ENCODE measurements around the gene ZNF792.
"Not testable (repeated sequence)": the region's sequence is repeated elsewhere in the genome, so short reads cannot be mapped to it uniquely, and the experiment has no call there.

Gene ZNF792

DNA sequence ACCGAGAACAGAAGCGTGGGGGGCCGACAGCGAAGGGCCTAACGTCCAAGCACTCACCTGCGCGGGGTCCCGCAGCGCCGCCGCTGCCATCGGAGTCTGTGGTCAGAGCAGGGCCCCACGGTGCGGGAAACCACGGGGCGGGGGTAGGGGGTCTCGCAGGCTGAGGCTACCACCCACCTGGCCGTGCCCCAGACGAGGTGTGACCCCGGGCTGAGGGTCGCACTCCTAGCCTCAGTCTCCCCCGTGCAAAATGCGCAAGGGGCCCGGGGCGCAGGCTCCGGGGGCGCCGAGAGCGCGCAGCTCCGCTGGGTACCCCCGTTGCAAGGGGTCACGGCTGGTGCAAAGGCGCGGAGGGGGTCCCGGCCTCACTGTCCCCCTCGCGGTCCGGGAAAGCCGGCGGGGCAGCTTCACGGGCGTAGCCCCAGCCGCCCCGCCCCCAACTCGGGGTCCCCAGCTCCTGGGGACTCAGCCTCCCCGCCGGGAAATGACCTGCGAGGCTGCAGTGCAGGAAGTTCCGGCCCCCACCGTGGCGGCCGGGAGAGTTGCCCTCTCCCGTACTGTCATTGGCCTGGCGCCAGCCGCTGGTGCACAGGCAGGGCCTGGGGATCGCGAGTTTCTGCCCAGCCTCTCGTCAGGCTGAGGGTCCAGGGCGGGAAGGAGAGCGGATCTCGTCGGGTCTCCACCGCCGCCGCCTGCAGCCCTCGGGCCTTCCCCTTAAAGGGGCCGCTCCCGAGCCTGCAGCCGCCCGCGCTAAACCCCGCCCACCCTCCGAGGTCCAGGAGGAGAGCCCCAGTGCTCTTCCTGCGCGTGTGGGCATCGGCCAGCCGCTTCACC, at the start of gene ZNF792:
Gene ZNF792, minus strand, starts transcription at position 657 of the 834 bp plus-strand sequence. Its CDS starts 567 bp downstream, at position 90.
- DNase-seq (ENCODE audit: low read depth in 3 of 3): peak in 1 of 3 experiments; percentile 30

DNA sequence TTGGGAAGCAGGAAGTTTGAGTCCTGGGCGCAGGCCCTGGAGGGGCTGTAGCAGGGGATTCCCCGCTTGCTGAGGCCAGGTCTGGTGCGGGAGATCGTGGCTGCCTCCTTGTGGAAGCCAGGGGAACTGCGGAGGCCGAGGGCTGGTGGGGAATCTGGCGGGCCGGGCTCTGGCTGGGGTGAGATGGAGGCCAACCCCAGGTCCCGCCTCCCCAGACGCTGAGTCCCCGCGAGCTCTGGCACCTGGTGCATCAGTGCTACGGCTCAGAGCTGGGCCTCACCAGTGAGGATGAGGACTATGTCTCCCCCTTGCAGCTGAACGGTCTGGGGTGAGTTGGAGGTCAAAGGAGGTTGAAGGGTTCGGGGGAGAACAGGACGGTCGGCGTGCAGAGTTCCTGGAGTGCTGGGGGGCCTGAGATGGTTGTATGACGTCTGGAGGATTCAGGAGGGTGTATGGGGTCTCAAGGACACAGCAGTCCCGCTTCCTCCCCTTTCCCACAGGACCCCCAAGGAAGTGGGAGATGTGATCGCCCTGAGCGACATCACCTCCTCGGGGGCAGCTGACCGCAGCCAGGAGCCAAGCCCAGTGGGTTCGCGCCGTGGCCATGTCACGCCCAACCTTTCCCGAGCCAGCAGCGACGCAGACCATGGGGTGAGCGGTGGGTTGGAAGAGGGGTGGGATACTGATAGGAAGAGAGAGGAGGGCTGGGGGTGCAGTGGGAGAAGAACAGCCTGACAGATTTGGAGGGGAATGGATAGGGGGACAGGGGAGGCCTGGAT, 49.2 kb upstream of the ZNF792 start:
- DNase-seq (ENCODE audit: low read depth in 3 of 3): peak; percentile 66 to 71 (median 71)

DNA sequence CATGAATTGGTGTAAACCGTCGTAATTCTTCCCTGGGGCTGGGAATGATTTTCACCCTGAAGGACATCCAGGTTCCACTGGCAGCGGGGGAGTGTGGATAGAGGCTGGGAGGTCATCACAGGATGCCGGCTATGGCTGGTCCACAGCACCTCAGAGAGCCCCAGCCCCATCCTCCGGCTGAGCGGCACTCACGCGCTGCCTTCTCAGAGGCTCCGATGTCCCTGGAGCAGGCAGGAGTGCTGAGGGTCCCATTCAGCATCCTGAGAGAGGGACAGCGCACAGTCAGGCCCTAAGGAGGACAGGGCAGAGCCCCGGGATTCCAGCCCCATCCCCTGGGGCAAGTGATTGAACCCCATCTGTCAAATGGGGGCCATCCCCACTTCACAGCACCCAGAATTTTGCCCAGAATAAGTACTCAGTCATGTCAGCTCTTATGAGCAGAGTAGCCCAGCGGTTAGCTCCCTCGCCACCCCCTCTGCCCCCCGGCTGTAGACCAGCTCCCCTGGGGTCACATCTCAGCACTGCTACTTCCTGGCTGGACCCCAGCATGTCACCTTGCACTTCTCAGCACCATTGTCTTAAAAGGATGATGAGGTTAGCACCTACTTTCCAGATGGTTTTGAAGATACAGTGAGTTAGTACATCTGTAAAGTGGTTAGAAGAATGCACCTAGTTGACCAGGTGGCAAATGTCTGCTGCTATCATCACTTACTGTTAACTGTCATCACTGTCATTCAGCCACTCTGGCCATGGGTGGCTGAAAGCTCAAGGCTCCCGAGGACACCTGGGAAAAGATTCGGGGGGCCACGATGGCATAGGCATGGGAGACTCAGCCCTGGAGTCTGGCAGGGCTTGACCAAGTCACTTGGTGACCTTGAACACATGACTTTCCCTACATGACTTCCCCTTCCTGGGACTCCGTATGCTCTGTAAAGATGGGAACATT, 48.0 kb upstream of the ZNF792 start:
- DNase-seq (ENCODE audit: low read depth in 3 of 3): no peak

DNA sequence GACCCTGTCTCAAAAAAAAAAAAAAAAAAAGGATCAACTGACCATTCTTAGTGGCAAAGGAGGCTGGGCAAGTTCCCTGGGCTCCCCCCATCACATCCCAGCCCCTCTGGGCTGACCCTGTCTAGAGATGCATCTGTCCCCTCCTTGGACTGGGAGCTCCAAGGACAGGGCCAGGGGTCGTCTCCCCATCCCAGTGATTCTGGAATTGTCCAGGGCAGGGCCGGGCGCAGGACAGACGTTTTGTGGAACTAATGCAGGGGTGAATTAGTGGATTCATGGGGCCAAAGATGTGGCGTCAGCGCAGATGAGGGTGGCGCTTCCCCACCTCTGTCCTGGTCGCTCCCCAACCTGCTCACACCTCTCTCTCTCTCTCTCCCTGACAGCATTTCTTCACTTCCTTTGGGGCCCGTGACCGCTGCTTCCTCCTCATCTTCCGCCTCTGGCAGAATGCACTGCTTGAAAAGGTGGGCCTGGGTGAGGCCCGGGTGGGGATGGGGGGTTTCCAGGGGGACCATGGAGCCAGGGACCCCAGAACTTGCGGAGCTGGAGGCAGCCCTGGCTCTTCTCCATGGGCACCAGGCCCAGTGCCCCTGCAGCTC, 47.2 kb upstream of the ZNF792 start:
- no peak for DNase-seq (ENCODE audit: low read depth in 3 of 3)

DNA sequence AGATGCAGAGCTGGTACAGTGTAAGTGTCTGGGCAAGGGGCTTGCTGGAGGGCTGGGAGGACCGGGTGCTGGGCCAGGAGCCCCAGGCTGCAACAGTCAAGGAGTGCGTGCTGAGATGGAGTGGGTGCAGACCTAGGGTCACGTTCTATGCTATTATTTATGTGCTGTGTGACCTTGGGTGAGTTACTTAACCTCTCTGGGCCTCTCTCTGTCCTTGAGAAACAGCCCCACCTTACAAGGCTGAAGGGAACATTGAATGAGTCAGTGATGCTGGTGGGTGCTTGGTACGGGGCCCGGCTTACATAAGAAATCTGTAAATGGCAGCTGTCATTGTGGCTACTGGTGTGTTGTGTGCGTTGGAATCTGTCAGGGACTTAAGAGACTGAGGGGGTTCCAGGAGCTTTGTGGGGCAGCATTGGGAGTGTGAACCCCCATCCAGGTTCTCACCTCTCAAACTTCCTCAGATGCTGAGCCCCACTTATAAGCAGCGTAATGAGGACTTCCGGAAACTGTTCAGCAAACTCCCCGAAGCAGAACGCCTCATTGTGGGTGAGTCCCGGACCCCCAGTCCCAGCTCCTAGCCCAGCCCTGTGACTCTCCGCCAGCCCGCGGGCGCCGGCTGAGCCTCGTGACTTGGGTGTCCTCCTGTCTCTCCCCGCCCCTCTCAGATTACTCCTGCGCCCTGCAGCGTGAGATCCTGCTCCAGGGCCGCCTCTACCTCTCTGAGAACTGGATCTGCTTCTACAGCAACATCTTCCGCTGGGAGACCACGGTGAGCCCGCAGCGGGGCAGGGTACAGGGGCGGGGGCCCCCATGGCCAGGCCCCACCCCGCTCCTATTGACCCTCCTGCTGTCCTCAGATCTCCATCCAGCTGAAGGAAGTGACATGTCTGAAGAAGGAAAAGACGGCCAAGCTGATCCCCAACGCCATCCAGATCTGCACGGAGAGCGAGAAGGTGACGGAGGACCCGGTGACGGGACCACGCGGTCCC, 45.7 kb upstream of the ZNF792 start:
- no peak for DNase-seq (ENCODE audit: low read depth in 3 of 3)

DNA sequence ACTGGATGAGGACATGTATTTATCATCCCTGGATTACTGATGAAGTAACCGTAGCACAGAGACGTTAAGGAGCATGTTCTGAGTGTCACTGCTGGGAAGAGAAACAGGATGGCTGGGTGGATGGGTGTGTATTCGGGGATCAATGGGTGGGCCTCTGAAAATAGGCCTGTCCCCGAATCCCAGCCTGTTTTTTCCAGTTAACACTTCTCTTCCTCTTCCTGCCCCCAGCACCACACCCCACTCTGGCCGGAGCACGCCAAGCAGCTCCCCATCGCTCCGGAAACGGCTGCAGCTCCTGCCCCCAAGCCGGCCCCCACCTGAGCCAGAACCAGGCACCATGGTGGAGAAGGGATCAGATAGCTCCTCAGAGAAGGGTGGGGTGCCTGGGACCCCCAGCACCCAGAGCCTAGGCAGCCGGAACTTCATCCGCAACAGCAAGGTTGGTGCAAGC, 44.9 kb upstream of the ZNF792 start:
- DNase-seq (ENCODE audit: low read depth in 3 of 3): no peak

DNA sequence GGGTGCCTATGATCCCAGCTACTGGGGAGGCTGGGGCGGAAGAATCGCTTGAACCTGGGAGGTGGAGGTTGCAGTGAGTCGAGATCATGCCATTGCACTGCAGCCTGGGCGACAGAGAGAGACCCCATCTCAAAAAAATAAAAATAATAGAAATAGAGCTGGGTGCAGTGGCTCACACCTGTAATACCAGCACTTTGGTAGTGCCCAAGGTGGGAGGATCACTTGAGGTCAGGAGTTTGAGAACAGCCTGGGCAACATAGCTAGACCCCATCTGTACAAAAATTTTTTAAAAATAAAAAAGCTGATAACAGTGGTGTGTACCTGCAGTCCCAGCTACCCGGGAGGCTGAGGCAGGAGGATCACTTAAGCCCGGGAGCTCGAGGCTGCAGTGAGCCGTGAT, 43.4 kb upstream of the ZNF792 start:
- DNase-seq (ENCODE audit: low read depth in 3 of 3): not testable (repeated sequence)

DNA sequence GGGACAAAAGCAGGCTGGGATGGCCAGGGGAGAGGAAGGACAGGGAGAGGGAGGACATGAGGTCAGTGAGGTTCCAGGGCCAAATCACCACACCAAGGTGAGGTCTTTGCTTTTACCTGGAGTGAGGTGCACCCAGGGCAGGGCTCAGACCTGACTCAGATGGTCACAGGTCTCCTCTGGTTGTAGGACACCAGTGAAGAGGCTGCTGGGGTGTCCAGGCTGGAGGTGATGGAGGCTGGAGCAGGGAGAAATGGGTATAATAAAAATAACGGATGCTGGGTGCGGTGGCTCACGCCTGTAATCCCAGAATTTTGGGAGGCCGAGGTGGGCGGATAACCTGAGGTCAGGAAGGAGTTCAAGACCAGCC, 43.0 kb upstream of the ZNF792 start:
- no peak for DNase-seq (ENCODE audit: low read depth in 3 of 3)

DNA sequence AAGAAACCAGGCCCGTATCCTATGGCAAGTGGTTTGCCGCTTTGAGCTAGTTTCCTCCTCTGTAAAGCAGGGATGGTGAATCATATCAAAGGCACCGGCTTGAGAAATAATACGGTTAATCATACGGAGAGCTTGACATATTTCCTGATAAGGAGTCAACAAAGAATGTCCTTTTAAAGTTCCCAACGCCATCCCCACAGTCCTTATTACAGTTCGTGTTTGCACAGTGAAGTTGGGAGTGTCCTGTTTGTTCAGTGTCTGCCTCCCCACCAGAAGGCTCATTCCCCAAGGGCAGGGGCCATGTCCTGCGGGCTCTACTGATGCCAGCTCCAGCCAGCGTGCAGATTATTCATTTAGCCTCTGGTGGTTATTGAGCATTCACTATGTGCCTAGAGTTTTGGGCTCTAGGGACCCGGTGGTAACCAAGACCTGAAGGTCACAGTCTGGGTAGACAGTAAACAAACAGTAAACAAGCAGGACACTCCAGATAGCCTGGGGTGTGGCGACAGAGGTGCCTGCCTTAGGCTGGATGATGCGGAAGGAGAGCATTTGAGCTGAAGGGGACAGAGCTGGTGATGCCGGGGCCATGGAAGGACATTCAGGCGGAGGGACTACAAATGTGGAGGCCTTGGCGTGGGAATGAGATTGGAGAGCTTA, 42.4 kb upstream of the ZNF792 start:
- DNase-seq (ENCODE audit: low read depth in 3 of 3): no peak

DNA sequence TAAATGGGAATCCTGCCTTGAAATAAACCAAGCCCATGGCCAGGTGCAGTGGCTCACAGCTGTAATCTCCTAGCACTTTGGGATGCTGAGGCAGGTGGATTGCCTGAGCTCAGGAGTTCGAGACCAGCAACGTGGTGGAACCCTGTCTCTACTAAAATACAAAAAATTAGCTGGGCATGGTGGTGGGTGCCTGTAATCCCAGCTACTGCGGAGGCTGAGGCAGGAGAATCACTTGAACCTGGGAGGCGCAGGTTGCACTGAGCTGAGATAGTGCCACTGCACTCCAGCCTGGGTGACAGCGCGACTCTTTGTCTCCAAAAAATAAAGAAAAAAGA, 41.9 kb upstream of the ZNF792 start:
- DNase-seq (ENCODE audit: low read depth in 3 of 3): not testable (repeated sequence)

DNA sequence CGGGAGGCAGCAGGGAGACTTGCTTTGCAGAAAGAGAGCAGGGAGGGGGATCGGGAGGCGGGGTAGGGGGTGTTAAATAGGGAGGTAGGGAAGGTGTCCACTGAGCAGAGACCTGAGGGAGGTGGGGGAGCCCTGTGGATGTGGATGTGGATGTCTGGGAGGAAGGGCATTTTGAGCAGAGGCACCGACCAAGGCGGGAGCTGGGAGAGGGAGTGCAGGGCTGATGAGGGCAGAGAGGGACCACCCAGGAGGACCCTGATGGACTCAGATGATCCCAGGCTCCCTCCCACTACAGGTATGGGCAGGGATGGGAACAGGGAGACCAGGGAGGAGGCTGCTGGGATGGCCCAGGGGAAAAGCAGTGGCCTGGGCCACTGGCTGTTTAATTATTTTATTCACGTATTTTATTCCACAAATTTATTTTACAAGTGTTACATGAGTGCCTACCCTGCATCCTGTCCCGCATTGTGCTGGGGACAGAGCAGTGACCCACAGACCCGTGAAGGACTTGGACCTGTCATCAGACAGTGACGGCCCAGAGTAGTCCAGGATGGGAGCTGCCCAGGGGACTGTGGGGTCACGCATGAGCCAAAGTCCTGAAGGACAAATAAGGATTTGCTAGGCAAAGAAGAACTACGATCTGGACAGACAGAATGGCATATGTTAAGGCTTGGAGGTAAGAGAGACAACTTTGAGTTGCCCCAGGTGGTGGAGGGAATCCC, 41.4 kb upstream of the ZNF792 start:
- DNase-seq (ENCODE audit: low read depth in 3 of 3): no peak

DNA sequence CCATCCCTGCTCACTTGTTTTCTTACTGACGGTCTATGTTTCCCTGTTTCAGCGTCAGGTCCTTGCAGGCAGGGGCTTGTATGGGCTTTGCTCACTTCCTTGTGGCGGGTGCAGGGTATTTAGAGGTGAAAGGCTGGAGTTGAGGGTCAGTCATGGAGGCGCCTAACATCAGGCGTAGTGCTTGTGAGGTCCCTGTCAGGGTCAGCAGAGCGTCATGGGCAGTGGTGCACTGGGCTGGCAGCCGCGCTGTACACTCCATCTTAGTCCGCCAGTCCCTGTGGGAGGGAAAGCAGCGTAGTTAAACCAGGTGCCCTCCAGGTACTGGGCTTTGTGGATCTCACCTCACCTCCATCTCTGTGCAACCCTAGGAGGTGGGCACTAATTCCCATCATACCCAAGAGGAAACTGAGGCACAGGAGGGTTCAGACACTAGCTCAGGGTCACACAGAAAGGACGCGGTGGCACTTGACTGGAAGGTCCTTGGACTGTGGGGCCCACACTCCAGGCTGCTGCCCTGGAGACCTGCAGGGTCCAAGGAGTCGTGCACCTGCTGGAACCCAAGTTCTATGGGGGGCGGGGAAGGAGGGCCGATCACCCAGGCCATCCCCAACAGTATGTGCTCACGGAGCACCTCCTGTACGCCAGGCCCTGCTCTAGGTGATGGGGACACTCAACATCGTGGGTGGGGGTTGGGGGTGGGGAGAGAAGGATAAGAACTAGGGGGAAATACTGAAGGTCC, 40.7 kb upstream of the ZNF792 start:
- DNase-seq (ENCODE audit: low read depth in 3 of 3): no peak

DNA sequence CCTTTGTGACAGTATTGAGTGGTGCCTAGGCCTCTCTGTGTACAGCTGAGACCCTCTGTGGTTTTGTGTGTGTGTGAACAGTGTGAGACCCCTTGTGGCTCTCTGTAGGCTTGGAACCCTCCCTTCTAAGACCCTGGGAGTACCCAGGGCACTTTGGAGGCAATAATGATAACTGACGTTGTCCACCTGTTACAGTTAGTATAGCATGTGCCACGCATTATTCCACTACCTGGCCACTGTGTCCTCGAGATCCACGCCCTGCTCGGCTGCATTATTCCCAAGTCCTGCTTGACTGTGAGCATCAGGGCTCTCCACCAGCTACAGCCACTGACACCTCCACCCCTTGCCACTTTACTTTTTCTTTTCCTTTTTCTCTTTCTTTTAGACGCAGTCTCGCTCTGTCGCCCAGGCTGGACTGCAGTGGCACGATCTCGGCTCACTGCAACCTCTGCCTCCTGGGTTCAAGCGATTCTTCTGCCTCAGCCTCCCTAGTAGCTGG, 38.1 kb upstream of the ZNF792 start:
- DNase-seq (ENCODE audit: low read depth in 3 of 3): no peak

DNA sequence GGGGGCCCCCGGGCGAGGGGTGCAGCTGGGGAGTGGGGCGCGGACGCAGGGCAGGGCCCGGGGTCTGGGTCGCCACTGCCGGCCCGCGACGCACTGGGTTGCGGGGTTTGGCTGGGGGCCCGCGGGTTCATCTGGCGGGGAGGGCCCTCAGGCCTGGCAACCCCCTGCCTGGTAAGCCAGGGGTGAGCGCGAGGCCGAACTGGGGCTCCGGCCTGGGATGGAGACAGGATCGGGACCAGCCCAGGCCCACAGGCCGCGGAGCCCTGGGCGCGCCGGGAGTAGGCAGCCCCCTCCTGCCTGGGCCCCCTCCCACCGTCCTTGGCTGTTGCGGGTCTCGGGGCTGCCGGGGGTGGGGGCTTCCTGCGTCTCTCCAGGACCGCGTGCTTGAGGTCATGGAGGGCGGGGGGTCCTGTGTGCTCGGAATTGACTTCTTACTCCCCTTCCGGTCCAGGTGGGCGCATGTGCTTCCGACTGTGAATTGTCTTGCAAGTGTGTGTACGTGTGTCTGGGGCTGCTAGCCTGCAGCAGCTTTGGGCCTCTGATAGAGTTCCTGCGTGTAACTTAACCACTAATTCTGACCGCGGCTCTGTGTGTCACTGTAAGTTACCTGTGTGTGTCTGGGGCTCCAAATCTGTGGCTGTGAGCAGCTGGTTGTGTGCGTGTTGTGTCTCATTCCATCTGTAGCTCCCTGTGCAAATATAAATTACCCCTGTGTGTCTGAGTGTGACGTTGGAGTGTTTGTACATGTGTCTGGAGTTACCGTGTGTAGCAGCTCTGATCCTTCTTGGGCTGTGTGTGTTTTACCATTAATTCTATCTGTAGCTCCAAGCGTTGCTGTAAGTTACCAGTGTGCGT, 36.8 kb upstream of the ZNF792 start:
- peak in 1 of 3 experiments; percentile 34 for DNase-seq (ENCODE audit: low read depth in 3 of 3)

DNA sequence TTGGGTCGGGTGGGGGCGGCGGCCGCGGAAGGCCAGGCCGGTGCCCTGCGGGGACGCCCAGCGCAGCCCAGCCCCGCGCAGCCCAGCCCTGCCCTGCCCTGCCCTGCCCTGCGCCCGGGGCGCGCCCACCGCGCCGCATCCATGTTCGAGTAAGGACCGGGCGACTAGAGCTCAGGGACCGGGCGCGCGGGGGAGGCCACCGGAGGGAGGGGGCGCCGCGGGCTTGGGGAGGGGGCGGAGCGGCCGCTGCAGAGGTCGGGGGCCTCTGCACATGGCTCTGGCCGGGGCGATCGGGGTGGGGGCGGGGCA, 36.3 kb upstream of the ZNF792 start:
- no peak for DNase-seq (ENCODE audit: low read depth in 3 of 3)

DNA sequence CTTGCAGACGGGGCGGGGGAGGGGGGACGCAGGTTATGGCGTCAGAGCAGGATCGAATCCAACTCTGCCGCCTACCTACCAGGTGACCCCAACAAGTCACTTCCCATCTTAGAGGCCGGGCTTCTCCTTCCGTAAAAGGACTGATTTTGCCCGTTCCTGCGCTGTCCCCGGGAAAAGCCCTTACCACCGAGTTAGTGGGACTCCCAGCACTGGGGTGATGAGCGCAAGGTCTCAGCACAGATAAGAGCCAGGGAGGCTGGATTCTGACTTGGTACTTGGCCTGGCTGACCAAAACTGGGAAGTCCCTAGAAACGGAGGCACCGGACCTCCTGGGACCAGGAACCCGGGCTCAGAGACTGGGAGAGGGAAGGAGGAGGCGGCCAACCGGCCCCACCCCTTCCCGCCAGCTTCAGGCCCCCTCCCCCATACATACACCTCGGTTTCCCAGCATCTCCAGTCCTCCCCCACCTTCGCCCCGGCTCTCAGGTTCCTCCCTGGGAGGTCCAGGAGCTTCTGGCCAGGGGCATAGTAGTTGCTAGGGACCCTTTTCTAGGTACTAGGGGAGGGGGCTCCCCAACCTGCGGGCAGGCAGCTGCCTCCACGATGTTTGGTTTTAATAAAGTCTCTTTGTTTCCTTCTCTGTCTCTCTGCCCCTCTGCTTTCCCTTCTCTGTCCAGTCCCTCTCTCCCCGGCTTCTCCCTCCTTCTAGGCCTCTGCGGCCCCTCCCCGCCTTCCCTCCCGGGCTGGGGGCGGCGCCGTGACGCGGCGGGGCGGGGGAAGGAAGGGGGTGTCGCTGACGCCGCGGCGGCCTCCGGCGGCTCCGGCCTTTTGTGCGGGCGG, 35.7 kb upstream of the ZNF792 start, which contains the start of gene GRAMD1A:
Gene GRAMD1A, plus strand, starts transcription at position 826 of the 840 bp plus-strand sequence. CDS start 156 bp downstream, outside the sequence.
- DNase-seq (ENCODE audit: low read depth in 3 of 3): peak; percentile 50 to 62 (median 60)

Data from stimulated activated CD4-positive, alpha-beta T cell treated with anti-CD3 and anti-CD28 coated beads, TNF-alpha, amount 100 ng/mL, for 4 hours (primary cell).